HepG2 (cell line): ENCODE data around the gene NAA25. TPM values are rescaled to one million over a fixed set of nuclear protein-coding genes. Genes with fewer than 3 reads are reported as not detected.
A peak's percentile ranks its signal among the peaks of the same experiment; 100 is the strongest.

Experiments
- ADNP ChIP-seq: sonication (generic); formaldehyde crosslinking; IDR thresholded peaks from 2 replicates; pipeline ENCODE4 v1.4.0; 2020; ENCODE audit warnings: missing genetic modification reagents
- DMTF1 ChIP-seq: sonication (generic); formaldehyde crosslinking; IDR thresholded peaks from 2 replicates; pipeline ENCODE4 v1.4.0; 2020; ENCODE audit warnings: mild to moderate bottlenecking, missing genetic modification reagents
- ETV5 ChIP-seq: IDR thresholded peaks from 2 replicates; pipeline ENCODE4 v1.6.1; 2018; ENCODE audit warnings: missing biosample characterization, missing genetic modification reagents, inconsistent platforms, borderline replicate concordance
- GLI4 ChIP-seq: sonication (generic); formaldehyde crosslinking; IDR thresholded peaks from 2 replicates; pipeline ENCODE4 v1.5.1; 2020; ENCODE audit warnings: missing genetic modification reagents, mild to moderate bottlenecking, moderate library complexity, borderline replicate concordance
- HMG20B ChIP-seq: conservative IDR thresholded peaks from 2 replicates; pipeline ENCODE4 v1.6.1; 2016; ENCODE audit warnings: missing genetic modification reagents, missing compliant biosample characterization
- IRF9 ChIP-seq: sonication (generic); formaldehyde crosslinking; IDR thresholded peaks from 2 replicates; pipeline ENCODE4 v1.8.0; 2022; ENCODE audit warnings: missing genetic modification reagents, mild to moderate bottlenecking, borderline replicate concordance
- JUNB ChIP-seq: sonication (generic); formaldehyde crosslinking; IDR thresholded peaks from 2 replicates; pipeline ENCODE4 v1.8.0; 2022; ENCODE audit warnings: missing genetic modification reagents, mild to moderate bottlenecking, borderline replicate concordance
- MXD4 ChIP-seq: IDR thresholded peaks from 2 replicates; pipeline ENCODE4 v1.6.1; 2016; ENCODE audit warnings: mild to moderate bottlenecking, missing biosample characterization, missing genetic modification reagents
- NFKB2 ChIP-seq: sonication (generic); formaldehyde crosslinking; IDR thresholded peaks from 2 replicates; pipeline ENCODE4 v1.4.0; 2020; ENCODE audit warnings: missing genetic modification reagents, borderline replicate concordance
- PRDM4 ChIP-seq: sonication (generic); formaldehyde crosslinking; IDR thresholded peaks from 2 replicates; pipeline ENCODE4 v1.9.0; 2021; ENCODE audit warnings: missing genetic modification reagents, borderline replicate concordance
- RERE ChIP-seq: IDR thresholded peaks from 2 replicates; pipeline ENCODE4 v1.6.1; 2016; ENCODE audit warnings: low read depth, missing genetic modification reagents, missing compliant biosample characterization
- SCMH1 ChIP-seq: sonication (generic); formaldehyde crosslinking; IDR thresholded peaks from 2 replicates; pipeline ENCODE4 v1.9.0; 2021; ENCODE audit warnings: missing genetic modification reagents, mild to moderate bottlenecking, borderline replicate concordance
- SNAI1 ChIP-seq: sonication (generic); formaldehyde crosslinking; IDR thresholded peaks from 2 replicates; pipeline ENCODE4 v1.5.0; 2020; ENCODE audit warnings: mild to moderate bottlenecking, missing genetic modification reagents, borderline replicate concordance
- ZNF639 ChIP-seq: conservative IDR thresholded peaks from 2 replicates; pipeline ENCODE4 v1.6.1; 2018; ENCODE audit warnings: missing genetic modification reagents
- ZNF775 ChIP-seq: sonication (generic); formaldehyde crosslinking; IDR thresholded peaks from 2 replicates; pipeline ENCODE4 v1.4.0; 2020; ENCODE audit warnings: missing genetic modification reagents, mild to moderate bottlenecking, moderate library complexity, borderline replicate concordance
- polyA plus RNA-seq, 8 experiments: library from polyadenylated mRNA; depleted of rRNA in 3 of 8; stranded (reverse) in 7 of 8; unstranded in 1 of 8; fragments of >200 nt; fragmentation: Illumina TruSeq in 4 of 8; extraction: Trizol in 4 of 8; gene quantifications; 2 replicates each; pipeline versions ENCODE4 v1.2.1 to v1.2.3, GENCODE V29; 2011 to 2016; ENCODE audit warnings: low read depth in 4 of 8, missing spikeins in 1 of 8, mixed read lengths in 1 of 8; ENCODE audit not compliant: insufficient read depth in 1 of 8
- total RNA-seq, 5 experiments: library from RNA; depleted of rRNA; stranded (reverse); fragments of >200 nt; fragmentation: Illumina TruSeq; extraction: Trizol; gene quantifications; 2 replicates each; pipeline ENCODE4 v1.2.3, GENCODE V29; 2016; ENCODE audit warnings: low read depth in 1 of 5

NAA25 gene
- total and polyA plus RNA-seq, 2 of the 13 experiments (the other 11 are each of a cell fraction or from before 2014, with no cell fraction given), result 11.4 to 32.0 TPM

GRCh38 chr12:112116232-112117060, 7.9 kb upstream of the NAA25 start (continued):
- TF ChIP-seq PRDM4, result no peak
- TF ChIP-seq SNAI1 (CRISPR knock-in tag), result no peak
- TF ChIP-seq JUNB, result no peak
- no peak for TF ChIP-seq MXD4 (CRISPR knock-in tag)
- peak; percentile 28; the same call in 1 of the 2 replicates for TF ChIP-seq NFKB2 (CRISPR knock-in tag)
- TF ChIP-seq ETV5 (CRISPR knock-in tag), result no peak
- TF ChIP-seq ADNP (CRISPR knock-in tag), result no peak
- TF ChIP-seq RERE (CRISPR knock-in tag), result no peak
- TF ChIP-seq GLI4, result no peak
- no peak for TF ChIP-seq IRF9 (CRISPR knock-in tag)
- no peak for TF ChIP-seq DMTF1 (CRISPR knock-in tag)
- 0 out of 2 replicates have a peak, but pooled peaks have one; percentile 10 for TF ChIP-seq HMG20B
- TF ChIP-seq ZNF775 (CRISPR knock-in tag), result no peak
- no peak for TF ChIP-seq ZNF639 (CRISPR knock-in tag)
- no peak for TF ChIP-seq SCMH1 (CRISPR knock-in tag)
